Kidney epithelial cell (primary cell): ENCODE measurements around the gene BPIFB3. TPM values are rescaled to one million over a fixed set of nuclear protein-coding genes. Genes with fewer than 3 reads are reported as not detected.

Experiments
- DNase-seq: peaks from one replicate; pipeline ENCODE4 v3.0.0-alpha.2; 2010; ENCODE audit warnings: low read depth
- H3K27me3 ChIP-seq: 2 replicates; pipeline ENCODE4 v1.6.0; 2011; ENCODE audit warnings: low read length; ENCODE audit not compliant: control insufficient read depth, insufficient read depth
- H3K36me3 ChIP-seq: 2 replicates; pipeline ENCODE4 v1.5.1; 2011; ENCODE audit warnings: low read length; ENCODE audit not compliant: control insufficient read depth, insufficient read depth
- H3K4me3 ChIP-seq: 2 replicates; pipeline ENCODE4 v1.5.1; 2011; ENCODE audit warnings: low read depth, mild to moderate bottlenecking, control low read depth, low read length
- total RNA-seq: library from RNA; depleted of rRNA; stranded (reverse); fragments of >200 nt; gene quantifications from 2 replicates; pipeline ENCODE4 v1.2.3, GENCODE V29; 2015
- TF ChIP-seq, protein P1 (sequence below): IDR thresholded peaks from 2 replicates; pipeline ENCODE4 v1.5.1; 2011; ENCODE audit warnings: mild to moderate bottlenecking, moderate library complexity, low read length, control low read depth, inconsistent platforms; ENCODE audit not compliant: insufficient read depth, poor library complexity, severe bottlenecking

BPIFB3 gene
- total RNA-seq, 1 donor from 2014 or later, result not detected

GRCh38 chr20:33054791-33055190 lies 1.1 kb downstream of the BPIFB3 start:
- H3K36me3 ChIP-seq, result no peaks in the 10 kb centered on the region
- no peaks in the 10 kb centered on the region for H3K27me3 ChIP-seq
- TF ChIP-seq, protein P1, sequence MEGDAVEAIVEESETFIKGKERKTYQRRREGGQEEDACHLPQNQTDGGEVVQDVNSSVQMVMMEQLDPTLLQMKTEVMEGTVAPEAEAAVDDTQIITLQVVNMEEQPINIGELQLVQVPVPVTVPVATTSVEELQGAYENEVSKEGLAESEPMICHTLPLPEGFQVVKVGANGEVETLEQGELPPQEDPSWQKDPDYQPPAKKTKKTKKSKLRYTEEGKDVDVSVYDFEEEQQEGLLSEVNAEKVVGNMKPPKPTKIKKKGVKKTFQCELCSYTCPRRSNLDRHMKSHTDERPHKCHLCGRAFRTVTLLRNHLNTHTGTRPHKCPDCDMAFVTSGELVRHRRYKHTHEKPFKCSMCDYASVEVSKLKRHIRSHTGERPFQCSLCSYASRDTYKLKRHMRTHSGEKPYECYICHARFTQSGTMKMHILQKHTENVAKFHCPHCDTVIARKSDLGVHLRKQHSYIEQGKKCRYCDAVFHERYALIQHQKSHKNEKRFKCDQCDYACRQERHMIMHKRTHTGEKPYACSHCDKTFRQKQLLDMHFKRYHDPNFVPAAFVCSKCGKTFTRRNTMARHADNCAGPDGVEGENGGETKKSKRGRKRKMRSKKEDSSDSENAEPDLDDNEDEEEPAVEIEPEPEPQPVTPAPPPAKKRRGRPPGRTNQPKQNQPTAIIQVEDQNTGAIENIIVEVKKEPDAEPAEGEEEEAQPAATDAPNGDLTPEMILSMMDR, result no peak
- no peak for DNase-seq
- no peak overlapping the region for H3K4me3 ChIP-seq

GRCh38 chr20:33059136-33059535 lies 5.4 kb downstream of the BPIFB3 start:
- Histone ChIP-seq H3K27me3 (no peaks in the 10 kb centered on the region), H3K36me3 (no peaks in the 10 kb centered on the region), H3K4me3 (no peak overlapping the region)
- TF ChIP-seq, protein P1, result no peak
- DNase-seq, result no peak

GRCh38 chr20:33059741-33060390 lies 6.2 kb downstream of the BPIFB3 start:
- no peaks in the 10 kb centered on the region for H3K27me3 ChIP-seq
- no peak overlapping the region for H3K4me3 ChIP-seq
- no peaks in the 10 kb centered on the region for H3K36me3 ChIP-seq
- TF ChIP-seq, protein P1, result no peak
- DNase-seq, result no peak

GRCh38 chr20:33061658-33062028 lies 7.9 kb downstream of the BPIFB3 start:
- TF ChIP-seq, protein P1, result no peak
- Histone ChIP-seq H3K4me3 (no peak overlapping the region), H3K36me3 (no peaks in the 10 kb centered on the region), H3K27me3 (no peaks in the 10 kb centered on the region)
- DNase-seq, result no peak

DNA sequence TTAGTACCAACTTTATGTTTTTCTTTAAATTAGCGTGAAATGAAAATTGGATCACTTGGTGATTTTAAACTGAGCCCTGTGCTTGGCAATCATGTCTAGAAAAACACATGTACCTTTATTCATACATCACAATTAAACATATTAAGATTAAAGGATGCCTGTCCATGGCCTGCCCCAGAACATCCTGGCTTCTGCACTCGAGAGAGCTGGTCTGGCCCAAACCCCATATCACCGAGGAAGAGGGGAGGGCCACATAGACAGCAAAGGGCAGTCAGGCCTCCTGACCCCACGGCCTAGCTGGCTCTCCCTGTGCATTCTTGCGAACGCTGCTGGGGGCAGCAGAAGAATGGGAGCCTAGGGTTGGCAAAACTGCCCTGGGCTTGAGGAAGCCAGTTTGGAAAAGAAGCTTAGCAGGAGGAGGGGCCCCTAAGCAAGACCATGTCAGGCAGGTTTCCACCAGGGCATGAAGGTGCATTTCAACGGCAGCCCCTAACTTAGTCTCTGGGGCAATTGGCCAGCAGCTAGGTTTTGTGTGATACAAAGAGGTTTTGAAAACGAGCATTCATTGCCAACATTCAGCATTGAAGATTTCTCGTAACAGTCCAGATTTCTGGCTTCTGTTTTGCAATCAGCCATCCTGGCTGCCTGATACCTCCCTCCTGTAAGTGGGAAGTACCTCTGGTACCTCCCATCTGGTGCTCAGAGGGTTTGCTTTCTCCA lies 8.6 kb downstream of the BPIFB3 start:
- no peak for DNase-seq
- Histone ChIP-seq H3K27me3 (no peaks in the 10 kb centered on the region), H3K36me3 (no peaks in the 10 kb centered on the region), H3K4me3 (no peak overlapping the region)
- TF ChIP-seq, protein P1, result no peak

DNA sequence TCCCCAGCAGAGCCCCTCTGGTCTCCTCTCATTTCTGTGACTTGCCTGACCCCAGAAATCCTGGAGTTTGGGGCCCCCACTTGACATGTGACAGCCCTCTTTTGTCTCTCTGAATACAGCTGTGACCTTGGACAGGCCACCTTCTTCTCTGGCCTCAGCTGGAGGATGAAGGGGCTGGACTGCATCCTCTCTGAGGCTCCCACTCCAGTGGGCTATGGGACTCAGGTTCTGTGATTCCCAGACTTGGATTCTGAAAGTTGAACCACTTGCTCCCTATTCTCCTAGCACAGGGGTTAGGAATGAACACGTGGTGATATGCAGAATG lies 9.1 kb downstream of the BPIFB3 start:
- no peak overlapping the region for H3K4me3 ChIP-seq

More for the DNA sequence above, 9.1 kb downstream of the BPIFB3 start:
- Histone ChIP-seq H3K27me3 (no peaks in the 10 kb centered on the region), H3K36me3 (no peaks in the 10 kb centered on the region)
- DNase-seq, result no peak
- TF ChIP-seq, protein P1, result no peak
